Measurements from ENCODE around the gene EIF3K. TPM values are rescaled to one million over a fixed set of nuclear protein-coding genes. Genes with fewer than 3 reads are reported as not detected.

Gene EIF3K
- total and polyA plus RNA-seq, 2 of the 8 experiments (the other 6 are each of a cell fraction or from before 2014, with no cell fraction given) = 329 to 937 TPM

GRCh38 chr19:38666663-38667511 is 47.9 kb downstream of the EIF3K start:
- H2AFZ ChIP-seq (ENCODE audit: low read length) = no peak overlapping the region
- H4K91ac ChIP-seq (replicated peaks; ENCODE audit: insufficient read length, low read length) = peak overlapping the region; percentile 95
- peak overlapping the region; percentile 96 for H2BK5ac ChIP-seq (ENCODE audit: low read depth, low read length)
- peaks cover 35% of the 10 kb centered on the region for H3K79me1 ChIP-seq (ENCODE audit: low read depth, low read length)
- peaks cover 4 to 35% of the 10 kb centered on the region in 2 experiments for H4K20me1 ChIP-seq (replicated peaks in 1 of 2; ENCODE audit: control insufficient read depth in 1 of 2, insufficient read depth in 2 of 2, low read length in 2 of 2)
- 47% methylated on average over 10 of the region's 10 CpGs; no CpG with 5 or more reads in 1 of the 2 experiments for WGBS, 2 experiments (ENCODE audit: extremely low coverage in 1 of 2, insufficient coverage in 1 of 2, insufficient read length in 1 of 2, insufficient replicate concordance in 2 of 2, low coverage in 1 of 2, low lambda C conversion rate in 2 of 2, missing lambda C conversion rate in 1 of 2)
- ChIA-PET POLR2A (ENCODE audit: partially characterized antibody) (interaction anchor here (0.9 to 21.5 kb wide), 8 partner anchors 10 to 184 kb away, joined by 3 to 495 read pairs (median 5); partner anchors contain the start of gene ACTN4), CTCF (ENCODE audit: partially characterized antibody) (interaction anchor here (0.6 to 1.7 kb wide), 6 partner anchors 12 to 46 kb away, joined by 3 to 4 read pairs (median 3); no protein-coding TSS in a partner anchor)
- no peak overlapping the region for H3K56ac ChIP-seq (replicated peaks; ENCODE audit: insufficient read length, low read depth, low read length)
- H3K23me2 ChIP-seq (ENCODE audit: low read depth, low read length) = no peaks in the 10 kb centered on the region; the same call in 1 of the 2 replicates
- H2AK5ac ChIP-seq (ENCODE audit: low read depth, low read length) = peak overlapping the region; percentile 96; the same call in 1 of the 2 replicates
- peaks cover 10 to 94% of the 10 kb centered on the region in 2 experiments for H3K79me2 ChIP-seq (ENCODE audit: control insufficient read depth in 1 of 2, insufficient read depth in 2 of 2, low read length in 2 of 2)
- H4K5ac ChIP-seq (ENCODE audit: insufficient read length, low read depth, low read length) = peak overlapping the region; percentile 63
- peak overlapping the region; percentile 83 for H3K18ac ChIP-seq (ENCODE audit: extremely low read depth, low read length)
- H3K14ac ChIP-seq (ENCODE audit: insufficient read length) = no peak overlapping the region
- H4K8ac ChIP-seq (ENCODE audit: extremely low read depth, insufficient read depth, low read length) = peak overlapping the region; percentile 93; the same call in 1 of the 2 replicates
- H3K4me1 ChIP-seq (replicated peaks in 1 of 4; ENCODE audit: control insufficient read depth in 3 of 4, insufficient read depth in 4 of 4, low read length in 3 of 4) = peaks cover 41 to 60% (median 47%) of the 10 kb centered on the region in 4 experiments
- H3K4ac ChIP-seq (replicated peaks; ENCODE audit: insufficient read length, low read depth, low read length) = peak overlapping the region; percentile 97
- DNase-seq (ENCODE audit: low read depth in 1 of 2, low spot score in 2 of 2) (no peak), FAIRE-seq (no peak)
- no peak overlapping the region for H2BK15ac ChIP-seq (ENCODE audit: low read length)
- H3K4me3 ChIP-seq (ENCODE audit: extremely low read depth in 1 of 4, insufficient read depth in 2 of 4, low read depth in 3 of 4, low read length in 4 of 4) = peak overlapping the region in 3 of 4 experiments; percentile 1 to 31 (median 6); a peak in 4 of 8 replicates
- peak overlapping the region; percentile 98 for H2BK12ac ChIP-seq (ENCODE audit: low read depth, low read length)
- H3K9ac ChIP-seq (replicated peaks in 1 of 4; ENCODE audit: extremely low read depth in 1 of 4, low read depth in 3 of 4, low read length in 3 of 4) = peak overlapping the region in 3 of 4 experiments; percentile 69 to 75 (median 73); a peak in 5 of 7 replicates
- no peak overlapping the region for H3K23ac ChIP-seq (ENCODE audit: insufficient read length)
- no peaks in the 10 kb centered on the region for H3K9me3 ChIP-seq (ENCODE audit: insufficient read depth in 2 of 2, low read depth in 1 of 2, low read length in 1 of 2)
- H3K4me2 ChIP-seq (ENCODE audit: insufficient read depth in 1 of 2, low read depth in 2 of 2, low read length in 2 of 2) = peak overlapping the region; percentile 59 to 61
- H3K27ac ChIP-seq (ENCODE audit: low read depth, low read length) = peak overlapping the region; percentile 84
- no peaks in the 10 kb centered on the region for H3K27me3 ChIP-seq (replicated peaks in 1 of 4; ENCODE audit: control insufficient read depth in 3 of 4, extremely low read depth in 1 of 4, insufficient read depth in 3 of 4, low read length in 3 of 4)
- peak overlapping the region; percentile 91 for H2BK120ac ChIP-seq (replicated peaks; ENCODE audit: low read depth, low read length)
- H3K36me3 ChIP-seq (ENCODE audit: control insufficient read depth in 2 of 4, insufficient read depth in 4 of 4, low read length in 3 of 4) = 0 out of 8 replicates have a peak, but pooled peaks cover 0 to 5% (median 0%) of the 10 kb centered on the region in 4 experiments
- 0 out of 2 replicates have a peak overlapping the region, but pooled peaks have one; percentile 66 for H2BK20ac ChIP-seq (ENCODE audit: low read length)
- no peak for TF ChIP-seq SAP30 (IDR thresholded peaks at IDR 0.05; ENCODE audit: insufficient read depth, insufficient replicate concordance, low read length)
- 0 out of 2 replicates have a peak, but pooled peaks have one; percentile 7 for TF ChIP-seq KDM1A (IDR thresholded peaks at IDR 0.05; ENCODE audit: borderline replicate concordance, low read length)
- peak; percentile 18 for TF ChIP-seq NANOG (IDR thresholded peaks at IDR 0.05; ENCODE audit: insufficient read depth, low read depth, low read length, poor library complexity, severe bottlenecking)
- TF ChIP-seq SIX5 (IDR thresholded peaks at IDR 0.05; ENCODE audit: low read depth, low read length) = peak; percentile 9; the same call in 1 of the 2 replicates
- 0 out of 2 replicates have a peak, but pooled peaks have one; percentile 11 for TF ChIP-seq TBP (IDR thresholded peaks at IDR 0.05; ENCODE audit: low read depth, low read length)
- peak; percentile 31; the same call in 1 of the 2 replicates for TF ChIP-seq CREB1 (IDR thresholded peaks at IDR 0.05)
- TF ChIP-seq ATF2 (IDR thresholded peaks at IDR 0.05; ENCODE audit: low read length) = 0 out of 2 replicates have a peak, but pooled peaks have one; percentile 64
- TF ChIP-seq TAF7 (optimal IDR thresholded peaks at IDR 0.05; ENCODE audit: borderline replicate concordance, low read depth, low read length) = peak; percentile 59

All from H1 (cell line).